Mesendoderm (in vitro differentiated cells): ENCODE results near the gene BZW1.
"Not testable (repeated sequence)": the region's sequence is repeated elsewhere in the genome, so short reads cannot be mapped to it uniquely, and the experiment has no call there.

Experiments
- DNase-seq: peaks from one replicate; pipeline ENCODE4 v3.0.0; 2013
- H2AK5ac ChIP-seq: 2 replicates; pipeline ENCODE4 v1.6.1; 2013; ENCODE audit warnings: low read length, inconsistent platforms
- H2BK120ac ChIP-seq: 2 replicates; pipeline ENCODE4 v1.6.1; 2013; ENCODE audit warnings: low read depth, mild to moderate bottlenecking, low read length, moderate library complexity, mixed read lengths
- H2BK15ac ChIP-seq: replicated peaks from 2 replicates; pipeline ENCODE4 v1.6.1; 2013; ENCODE audit warnings: low read depth, mild to moderate bottlenecking, moderate library complexity
- H2BK5ac ChIP-seq: 2 replicates; pipeline ENCODE4 v1.6.1; 2013; ENCODE audit warnings: low read length, inconsistent platforms
- H3K18ac ChIP-seq: 2 replicates; pipeline ENCODE4 v1.6.1; 2013; ENCODE audit warnings: mild to moderate bottlenecking, low read length, mixed read lengths
- H3K23ac ChIP-seq: one replicate; pipeline ENCODE4 v1.6.1; 2013; ENCODE audit warnings: low read length
- H3K27ac ChIP-seq: 2 replicates; pipeline ENCODE4 v1.5.1; 2013; ENCODE audit warnings: low read depth, mild to moderate bottlenecking, inconsistent platforms, low read length, moderate library complexity
- H3K27me3 ChIP-seq: 2 replicates; pipeline ENCODE4 v1.6.1; 2013; ENCODE audit warnings: low read length, control low read depth, mild to moderate bottlenecking, inconsistent platforms; ENCODE audit not compliant: insufficient read depth, poor library complexity
- H3K36me3 ChIP-seq: 2 replicates; pipeline ENCODE4 v1.6.1; 2013; ENCODE audit warnings: low read length, inconsistent platforms; ENCODE audit not compliant: control insufficient read depth, insufficient read depth
- H3K4ac ChIP-seq: one replicate; pipeline ENCODE4 v1.6.1; 2013; ENCODE audit warnings: low read depth, mild to moderate bottlenecking, low read length, moderate library complexity
- H3K4me1 ChIP-seq: 2 replicates; pipeline ENCODE4 v1.6.1; 2013; ENCODE audit warnings: low read depth, low read length, inconsistent platforms; ENCODE audit not compliant: control insufficient read depth
- H3K4me2 ChIP-seq: 2 replicates; pipeline ENCODE4 v1.6.1; 2013; ENCODE audit warnings: low read length
- H3K4me3 ChIP-seq: 2 replicates; pipeline ENCODE4 v1.5.1; 2013; ENCODE audit warnings: mild to moderate bottlenecking, low read length
- H3K56ac ChIP-seq: one replicate; pipeline ENCODE4 v1.6.1; 2013; ENCODE audit warnings: low read length
- H3K79me1 ChIP-seq: 2 replicates; pipeline ENCODE4 v1.6.1; 2013; ENCODE audit warnings: low read length, inconsistent platforms
- H3K79me2 ChIP-seq: 2 replicates; pipeline ENCODE4 v1.6.1; 2013; ENCODE audit warnings: mild to moderate bottlenecking, low read length; ENCODE audit not compliant: control insufficient read depth, insufficient read depth
- H3K9ac ChIP-seq: 2 replicates; pipeline ENCODE4 v1.6.1; 2013; ENCODE audit warnings: low read length, inconsistent platforms
- H4K5ac ChIP-seq: one replicate; pipeline ENCODE4 v1.6.1; 2013; ENCODE audit warnings: low read length
- H4K8ac ChIP-seq: one replicate; pipeline ENCODE4 v1.6.1; 2013; ENCODE audit warnings: low read depth, mild to moderate bottlenecking, control low read depth, low read length, moderate library complexity
- WGBS: extraction: QIAGEN DNeasy Blood & Tissue Kit; methylation state at CpG from one replicate; pipeline ENCODE4 v1.1.7; 2013; ENCODE audit warnings: low lambda C conversion rate, missing lambda C conversion rate; ENCODE audit not compliant: insufficient coverage; ENCODE audit errors: extremely low coverage; 5-methylcytosine and 5-hydroxymethylcytosine counted together

The BZW1 gene

GRCh38 chr2:200814917-200815316 lies 3.2 kb downstream of the BZW1 start:
- Histone ChIP-seq H3K36me3 (peaks cover 9% of the 10 kb centered on the region), H3K56ac (no peak overlapping the region), H3K27me3 (no peaks in the 10 kb centered on the region), H3K23ac (no peak overlapping the region), H3K18ac (no peak overlapping the region), H3K9ac (no peak overlapping the region), H3K4me3 (no peak overlapping the region), H3K4ac (no peak overlapping the region), H2AK5ac (no peak overlapping the region), H2BK120ac (no peak overlapping the region), H3K4me2 (no peak overlapping the region), H3K27ac (no peak overlapping the region), H3K79me1 (peaks cover 8% of the 10 kb centered on the region), H3K79me2 (peaks cover 31% of the 10 kb centered on the region), H2BK15ac (no peak overlapping the region), H3K4me1 (no peaks in the 10 kb centered on the region), H4K8ac (no peak overlapping the region), H2BK5ac (no peak overlapping the region), H4K5ac (no peak overlapping the region)
- no peak for DNase-seq
- no CpG with 5 or more reads among the region's 1 CpG for WGBS

GRCh38 chr2:200818732-200819131 lies 7.0 kb downstream of the BZW1 start:
- not testable (repeated sequence) for H4K5ac ChIP-seq, H3K18ac ChIP-seq, H3K23ac ChIP-seq, H3K27ac ChIP-seq, H2AK5ac ChIP-seq, H2BK15ac ChIP-seq, H3K4me1 ChIP-seq, H3K4ac ChIP-seq, H2BK120ac ChIP-seq, H3K4me2 ChIP-seq, DNase-seq, H4K8ac ChIP-seq, H3K56ac ChIP-seq, H3K27me3 ChIP-seq, H3K9ac ChIP-seq, H3K79me1 ChIP-seq, H3K4me3 ChIP-seq, H2BK5ac ChIP-seq
- no CpG with 5 or more reads among the region's 3 CpGs for WGBS
- peaks cover 17% of the 10 kb centered on the region for H3K36me3 ChIP-seq
- H3K79me2 ChIP-seq: peaks cover 15% of the 10 kb centered on the region

- no peaks in the 10 kb centered on the region for H3K27me3 ChIP-seq
- H3K4ac ChIP-seq: no peak overlapping the region
- H3K4me1 ChIP-seq: no peaks in the 10 kb centered on the region
- WGBS: no CpG with 5 or more reads among the region's 5 CpGs
- H2BK15ac ChIP-seq: no peak overlapping the region
- H3K23ac ChIP-seq: no peak overlapping the region
- H3K4me2 ChIP-seq: no peak overlapping the region
- no peak overlapping the region for H4K8ac ChIP-seq
- H2AK5ac ChIP-seq: no peak overlapping the region
- no peak overlapping the region for H4K5ac ChIP-seq
- no peak for DNase-seq
- H3K56ac ChIP-seq: no peak overlapping the region
- H3K9ac ChIP-seq: no peak overlapping the region
- no peaks in the 10 kb centered on the region for H3K79me2 ChIP-seq
- no peak overlapping the region for H3K4me3 ChIP-seq
- no peak overlapping the region for H3K27ac ChIP-seq
- H3K18ac ChIP-seq: no peak overlapping the region
- H3K79me1 ChIP-seq: no peaks in the 10 kb centered on the region
- H2BK5ac ChIP-seq: no peak overlapping the region
- H2BK120ac ChIP-seq: no peak overlapping the region
- peaks cover 11% of the 10 kb centered on the region for H3K36me3 ChIP-seq
These were observed 9.0 kb downstream of the BZW1 start for GRCh38 chr2:200820573-200821234.

- H3K18ac ChIP-seq: no peak overlapping the region
- H3K4me2 ChIP-seq: no peak overlapping the region
- no peak for DNase-seq
- H4K8ac ChIP-seq: no peak overlapping the region
- H2AK5ac ChIP-seq: no peak overlapping the region
- H3K27me3 ChIP-seq: no peaks in the 10 kb centered on the region
- no peak overlapping the region for H3K4me3 ChIP-seq
- no peak overlapping the region for H3K56ac ChIP-seq
- no peak overlapping the region for H4K5ac ChIP-seq
- no peak overlapping the region for H3K4ac ChIP-seq
- no CpG with 5 or more reads among the region's 6 CpGs for WGBS
- no peak overlapping the region for H3K23ac ChIP-seq
- no peaks in the 10 kb centered on the region for H3K79me2 ChIP-seq
- H3K4me1 ChIP-seq: no peaks in the 10 kb centered on the region
- no peak overlapping the region for H2BK15ac ChIP-seq
- no peak overlapping the region for H2BK120ac ChIP-seq
- H3K27ac ChIP-seq: no peak overlapping the region
- H3K79me1 ChIP-seq: no peaks in the 10 kb centered on the region
- peaks cover 11% of the 10 kb centered on the region for H3K36me3 ChIP-seq
- no peak overlapping the region for H3K9ac ChIP-seq
- H2BK5ac ChIP-seq: no peak overlapping the region
These were observed 10.1 kb downstream of the BZW1 start for GRCh38 chr2:200821686-200822245.

- Histone ChIP-seq H3K4ac (no peak overlapping the region), H3K18ac (no peak overlapping the region), H4K8ac (no peak overlapping the region), H2AK5ac (no peak overlapping the region), H3K27me3 (no peaks in the 10 kb centered on the region), H3K56ac (no peak overlapping the region), H2BK5ac (no peak overlapping the region), H3K23ac (no peak overlapping the region), H3K4me3 (no peak overlapping the region), H3K36me3 (no peaks in the 10 kb centered on the region), H2BK15ac (no peak overlapping the region), H3K4me2 (no peak overlapping the region), H3K9ac (no peak overlapping the region), H3K79me2 (no peaks in the 10 kb centered on the region), H2BK120ac (no peak overlapping the region), H3K79me1 (no peaks in the 10 kb centered on the region), H3K4me1 (no peaks in the 10 kb centered on the region), H3K27ac (no peak overlapping the region), H4K5ac (no peak overlapping the region)
- no peak for DNase-seq
- no CpG with 5 or more reads among the region's 2 CpGs for WGBS
These were observed 16.4 kb downstream of the BZW1 start for GRCh38 chr2:200828104-200828503.
